H9 (cell line): ENCODE results near the gene PTPRJ. TPM values are rescaled to one million over a fixed set of nuclear protein-coding genes. Genes with fewer than 3 reads are reported as not detected.

Experiments used
- DNase-seq: peaks from one replicate; pipeline ENCODE4 v3.0.0-alpha.2; 2017
- H2AFZ ChIP-seq: one replicate; pipeline ENCODE4 v1.6.1; 2013; ENCODE audit warnings: mild to moderate bottlenecking, low read length, control low read depth, moderate library complexity
- H2AK5ac ChIP-seq: 2 replicates; pipeline ENCODE4 v1.6.1; 2013; ENCODE audit warnings: low read length, control low read depth, mixed read lengths; ENCODE audit not compliant: insufficient read length
- H2BK120ac ChIP-seq: one replicate; pipeline ENCODE4 v1.6.1; 2013; ENCODE audit warnings: low read depth, mild to moderate bottlenecking, low read length, control low read depth, inconsistent platforms; ENCODE audit not compliant: poor library complexity, severe bottlenecking
- H2BK12ac ChIP-seq: 2 replicates; pipeline ENCODE4 v1.6.1; 2013; ENCODE audit warnings: low read length, control low read depth, mixed read lengths, low read depth; ENCODE audit not compliant: insufficient read length
- H2BK15ac ChIP-seq: 2 replicates; pipeline ENCODE4 v1.6.1; 2013; ENCODE audit warnings: low read depth, low read length, control low read depth
- H2BK20ac ChIP-seq: one replicate; pipeline ENCODE4 v1.6.1; 2013; ENCODE audit warnings: low read depth, mild to moderate bottlenecking, low read length, control low read depth, inconsistent platforms; ENCODE audit not compliant: poor library complexity, severe bottlenecking
- H2BK5ac ChIP-seq: 2 replicates; pipeline ENCODE4 v1.6.1; 2013; ENCODE audit warnings: low read length, control low read depth, mixed read lengths; ENCODE audit not compliant: insufficient read length
- H3K14ac ChIP-seq: 2 replicates; pipeline ENCODE4 v1.6.1; 2013; ENCODE audit warnings: low read length, control low read depth; ENCODE audit not compliant: insufficient read depth
- H3K18ac ChIP-seq: 2 replicates; pipeline ENCODE4 v1.6.1; 2013; ENCODE audit warnings: low read depth, mild to moderate bottlenecking, mixed read lengths, low read length, control low read depth; ENCODE audit not compliant: insufficient read length
- H3K23ac ChIP-seq: 2 replicates; pipeline ENCODE4 v1.6.1; 2013; ENCODE audit warnings: low read length, control low read depth, mixed read lengths, low read depth; ENCODE audit not compliant: insufficient read length
- H3K23me2 ChIP-seq: 2 replicates; pipeline ENCODE4 v1.6.1; 2013; ENCODE audit warnings: low read depth, mild to moderate bottlenecking, mixed read lengths, low read length, control low read depth; ENCODE audit not compliant: insufficient read length, poor library complexity, severe bottlenecking
- H3K27ac ChIP-seq: 2 replicates; pipeline ENCODE4 v1.5.1; 2013; ENCODE audit warnings: low read length, control low read depth, mixed read lengths, low read depth; ENCODE audit not compliant: insufficient read length
- H3K27me3 ChIP-seq: 2 replicates; pipeline ENCODE4 v1.6.1; 2013; ENCODE audit warnings: low read length, control low read depth, inconsistent platforms; ENCODE audit not compliant: insufficient read depth
- H3K4ac ChIP-seq: 2 replicates; pipeline ENCODE4 v1.6.1; 2013; ENCODE audit warnings: low read depth, mild to moderate bottlenecking, control low read depth, inconsistent platforms, low read length, moderate library complexity
- H3K4me1 ChIP-seq: 2 replicates; pipeline ENCODE4 v1.6.1; 2013; ENCODE audit warnings: low read length, control low read depth, inconsistent platforms; ENCODE audit not compliant: insufficient read depth
- H3K4me2 ChIP-seq: 2 replicates; pipeline ENCODE4 v1.6.1; 2013; ENCODE audit warnings: low read length, control low read depth, mixed read lengths; ENCODE audit not compliant: insufficient read length, insufficient read depth
- H3K56ac ChIP-seq: 2 replicates; pipeline ENCODE4 v1.6.1; 2013; ENCODE audit warnings: low read depth, mild to moderate bottlenecking, mixed read lengths, low read length, control low read depth; ENCODE audit not compliant: insufficient read length
- H3K79me1 ChIP-seq: 2 replicates; pipeline ENCODE4 v1.6.1; 2013; ENCODE audit warnings: low read depth, mild to moderate bottlenecking, moderate library complexity, low read length, control low read depth, inconsistent platforms; ENCODE audit not compliant: insufficient read depth, poor library complexity, severe bottlenecking
- H3K79me2 ChIP-seq: 2 replicates; pipeline ENCODE4 v1.6.1; 2013; ENCODE audit warnings: low read length, control low read depth, inconsistent platforms; ENCODE audit not compliant: insufficient read depth
- H3K9ac ChIP-seq: 2 replicates; pipeline ENCODE4 v1.6.1; 2013; ENCODE audit warnings: low read length, control low read depth, mixed read lengths; ENCODE audit not compliant: insufficient read length; ENCODE audit errors: extremely low read depth
- H3K9me3 ChIP-seq: one replicate; pipeline ENCODE4 v1.6.1; 2013; ENCODE audit warnings: low read depth, low read length, inconsistent platforms; ENCODE audit not compliant: control insufficient read depth
- H3T11ph ChIP-seq: one replicate; pipeline ENCODE4 v1.6.1; 2013; ENCODE audit warnings: mild to moderate bottlenecking, low read length, control low read depth, inconsistent platforms
- H4K20me1 ChIP-seq: one replicate; pipeline ENCODE4 v1.6.1; 2013; ENCODE audit not compliant: control insufficient read depth, insufficient read length, insufficient read depth
- H4K5ac ChIP-seq: 2 replicates; pipeline ENCODE4 v1.6.1; 2013; ENCODE audit warnings: low read depth, mild to moderate bottlenecking, mixed read lengths, low read length, control low read depth; ENCODE audit not compliant: insufficient read length
- H4K8ac ChIP-seq: replicated peaks from 2 replicates; pipeline ENCODE4 v1.6.1; 2013; ENCODE audit warnings: low read length, control low read depth, mixed read lengths, low read depth; ENCODE audit not compliant: insufficient read length
- H4K91ac ChIP-seq: 2 replicates; pipeline ENCODE4 v1.6.1; 2013; ENCODE audit warnings: low read depth, mild to moderate bottlenecking, moderate library complexity, mixed read lengths, low read length, control low read depth; ENCODE audit not compliant: insufficient read length
- H3K27ac Mint-ChIP-seq, 3 experiments: 2 replicates in 2 of 3; 3 replicates in 1 of 3; pipeline ENCODE4 v1.8.0; 2020 to 2021; ENCODE audit warnings: mixed read lengths in 3 of 3, mild to moderate bottlenecking in 1 of 3, moderate library complexity in 1 of 3
- H3K27me3 Mint-ChIP-seq: 2 replicates; pipeline ENCODE4 v1.8.0; 2021; ENCODE audit warnings: low read depth, mild to moderate bottlenecking, moderate library complexity, mixed read lengths
- H3K36me3 Mint-ChIP-seq, 3 experiments: 2 replicates in 2 of 3; 3 replicates in 1 of 3; pipeline ENCODE4 v1.8.0; 2020 to 2021; ENCODE audit warnings: low read depth in 3 of 3, mixed read lengths in 3 of 3; ENCODE audit not compliant: insufficient read depth in 1 of 3
- H3K4me1 Mint-ChIP-seq, 2 experiments: 2 replicates each; pipeline ENCODE4 v1.8.0; 2020; ENCODE audit warnings: mixed read lengths in 2 of 2
- H3K4me3 Mint-ChIP-seq, 2 experiments: 2 replicates in 1 of 2; 3 replicates in 1 of 2; pipeline ENCODE4 v1.8.0; 2020 to 2021; ENCODE audit warnings: mild to moderate bottlenecking in 2 of 2, mixed read lengths in 2 of 2, moderate library complexity in 1 of 2
- H3K9me3 Mint-ChIP-seq, 2 experiments: 2 replicates in 1 of 2; 3 replicates in 1 of 2; pipeline ENCODE4 v1.8.0; 2020; ENCODE audit warnings: mild to moderate bottlenecking in 2 of 2, mixed read lengths in 2 of 2, moderate library complexity in 1 of 2
- CTCF ChIP-seq: fragments of 200-600 bp; sonication (generic); conservative IDR thresholded peaks from 3 replicates; pipeline ENCODE4 v1.8.0; 2021; ENCODE audit warnings: antibody characterized with exemption, mild to moderate bottlenecking
- WGBS: extraction: QIAGEN DNeasy Blood & Tissue Kit; methylation state at CpG from one replicate; pipeline ENCODE4 v1.1.7; 2013; ENCODE audit warnings: missing lambda C conversion rate, low lambda C conversion rate, mixed read lengths; ENCODE audit not compliant: insufficient read length; ENCODE audit errors: extremely low coverage; 5-methylcytosine and 5-hydroxymethylcytosine counted together
- total RNA-seq: library from RNA; stranded (reverse); gene quantifications from 2 replicates; pipeline ENCODE4 v1.2.1, GENCODE V29; 2021

PTPRJ gene
- total RNA-seq, 1 experiment from 2014 or later, result 10.6 TPM

GRCh38 chr11:48000432-48000831 is 20.1 kb downstream of the PTPRJ start:
- Histone ChIP-seq H3K4me1 (peaks cover 18% of the 10 kb centered on the region; the same call in 1 of the 2 replicates), H3K23me2 (no peaks in the 10 kb centered on the region), H2BK15ac (no peak overlapping the region), H2AFZ (no peak overlapping the region), H3K9ac (no peak overlapping the region), H2AK5ac (no peak overlapping the region), H3K9me3 (no peaks in the 10 kb centered on the region), H3K79me2 (peaks cover 2% of the 10 kb centered on the region; the same call in 1 of the 2 replicates), H3K14ac (no peak overlapping the region), H2BK5ac (no peak overlapping the region), H2BK120ac (no peak overlapping the region), H2BK20ac (no peak overlapping the region), H3K4me2 (no peak overlapping the region), H4K5ac (no peak overlapping the region), H3T11ph (no peak overlapping the region), H4K20me1 (no peaks in the 10 kb centered on the region), H3K27me3 (no peaks in the 10 kb centered on the region), H3K27ac (no peak overlapping the region), H2BK12ac (no peak overlapping the region), H3K56ac (no peak overlapping the region), H3K18ac (no peak overlapping the region), H3K23ac (no peak overlapping the region), H4K91ac (no peak overlapping the region), H4K8ac (no peak overlapping the region), H3K79me1 (no peaks in the 10 kb centered on the region), H3K4ac (no peak overlapping the region)
- H3K27me3 Mint-ChIP-seq, result no peaks in the 10 kb centered on the region
- no peaks in the 10 kb centered on the region for H3K36me3 Mint-ChIP-seq
- H3K27ac Mint-ChIP-seq, result no peak overlapping the region
- DNase-seq, result no peak
- H3K4me1 Mint-ChIP-seq, result peaks cover 37 to 40% of the 10 kb centered on the region in 2 experiments
- no peak overlapping the region for H3K4me3 Mint-ChIP-seq
- TF ChIP-seq CTCF, result no peak
- no peaks in the 10 kb centered on the region; a peak in 1 of 5 replicates for H3K9me3 Mint-ChIP-seq
- WGBS, result no CpG with 5 or more reads among the region's 5 CpGs
